GM19099 (cell line): ENCODE measurements around the gene MAP3K15.

ENCODE experiments used
- POLR2A ChIP-seq: IDR thresholded peaks from 3 replicates; pipeline ENCODE4 v1.6.1; 2011; ENCODE audit warnings: low read depth; ENCODE audit not compliant: insufficient read length; ENCODE audit errors: extremely low read depth

The MAP3K15 gene

DNA sequence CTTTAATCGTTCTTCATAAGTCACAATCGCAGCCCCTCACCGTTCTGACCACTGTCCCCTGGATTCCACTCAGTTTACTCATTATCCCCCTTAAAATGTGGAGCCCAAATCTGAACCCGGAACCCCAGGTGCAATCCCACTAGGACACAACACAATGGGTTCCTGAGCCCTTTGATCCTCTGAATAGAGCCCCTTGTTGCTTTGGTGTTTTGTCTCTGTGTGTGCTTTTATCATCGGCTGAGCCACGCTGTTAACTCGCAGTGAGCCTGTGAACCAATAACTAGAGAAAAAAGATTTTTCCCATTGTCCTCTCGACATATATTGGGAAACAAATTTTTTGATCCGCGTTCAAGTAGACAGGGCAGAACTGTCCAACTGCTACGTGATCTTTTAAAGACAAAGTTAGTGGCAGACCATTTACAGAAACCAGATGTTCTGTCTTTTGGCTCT is 172.2 kb downstream of the MAP3K15 start:
- TF ChIP-seq POLR2A: no peak

DNA sequence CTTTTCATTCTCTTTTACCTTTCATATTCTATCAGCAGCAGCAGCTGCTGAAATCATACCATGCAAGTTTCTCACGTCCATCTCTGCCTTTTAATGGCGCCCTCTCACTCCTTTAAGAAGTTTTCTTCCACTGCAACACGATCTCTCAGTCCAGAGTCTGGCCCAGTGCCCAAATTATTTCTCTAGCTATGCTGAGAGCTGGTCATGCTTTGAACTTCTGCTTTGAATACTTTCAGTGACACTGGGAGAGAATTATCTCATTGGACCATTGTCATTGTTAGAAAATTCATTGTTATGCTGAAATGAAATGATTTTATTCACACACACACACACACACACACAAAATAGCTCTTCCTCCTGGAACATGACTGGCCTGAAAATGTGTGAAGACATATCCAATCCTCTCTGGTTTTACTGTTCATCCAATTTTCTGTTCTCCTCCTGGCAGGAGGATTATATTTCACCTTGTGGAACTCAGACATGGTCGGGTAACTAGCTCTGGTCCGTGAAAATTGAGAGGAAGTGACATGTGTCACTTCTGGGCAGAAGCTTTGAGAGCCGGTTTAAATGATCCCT is 172.9 kb downstream of the MAP3K15 start:
- TF ChIP-seq POLR2A: no peak

DNA sequence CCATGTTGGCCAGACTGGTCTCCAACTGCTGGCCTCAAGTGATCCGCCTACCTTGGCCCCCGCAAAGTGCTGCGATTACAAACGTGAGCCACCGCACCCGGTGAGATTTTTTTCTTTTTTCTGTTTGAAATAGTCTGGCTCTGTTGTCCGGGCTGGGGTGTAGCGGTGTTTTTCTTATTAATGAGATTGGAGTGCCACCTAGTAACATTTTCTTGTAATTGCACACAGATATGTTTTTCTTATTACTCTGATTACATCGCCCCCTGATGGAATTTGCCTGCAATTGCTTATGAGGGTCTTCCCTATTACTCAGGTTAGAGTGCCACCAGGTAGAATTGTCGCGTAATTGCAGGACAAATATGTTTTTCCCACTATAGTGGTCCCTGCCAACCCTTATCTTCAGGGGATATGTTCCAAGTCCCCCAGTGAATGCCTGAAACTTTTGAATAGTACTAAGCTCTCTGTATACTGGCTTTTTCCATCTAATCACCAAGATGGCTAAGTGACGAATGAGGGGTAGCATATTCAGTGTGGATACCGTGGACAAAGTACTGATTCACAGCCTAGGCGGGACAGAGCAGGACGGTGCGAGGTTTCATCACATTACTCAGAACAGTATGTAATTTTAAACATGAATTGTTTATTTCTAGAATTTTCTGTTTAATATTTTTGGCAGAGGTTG is 180.2 kb downstream of the MAP3K15 start:
- TF ChIP-seq POLR2A: no peak

DNA sequence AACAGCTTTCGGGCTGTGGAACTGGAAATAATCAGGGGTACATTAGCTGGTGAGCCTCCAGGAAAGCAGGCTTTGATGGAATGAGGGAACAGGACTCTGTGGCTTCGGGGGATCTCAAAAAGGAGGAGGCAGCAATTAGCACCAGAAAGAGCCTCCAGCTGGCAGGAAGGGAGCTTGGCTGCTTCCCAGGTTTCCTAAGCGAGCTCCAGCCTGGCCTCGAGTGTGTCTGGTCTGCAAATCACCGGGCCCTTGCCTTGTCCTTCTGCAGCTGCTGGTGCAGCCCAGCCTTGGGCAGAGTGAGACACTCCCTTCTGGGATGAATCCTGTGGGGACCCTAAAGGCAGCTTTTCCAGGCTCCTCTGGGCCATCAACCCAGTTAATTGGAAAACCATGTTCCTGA is 182.3 kb downstream of the MAP3K15 start:
- no peak for TF ChIP-seq POLR2A

DNA sequence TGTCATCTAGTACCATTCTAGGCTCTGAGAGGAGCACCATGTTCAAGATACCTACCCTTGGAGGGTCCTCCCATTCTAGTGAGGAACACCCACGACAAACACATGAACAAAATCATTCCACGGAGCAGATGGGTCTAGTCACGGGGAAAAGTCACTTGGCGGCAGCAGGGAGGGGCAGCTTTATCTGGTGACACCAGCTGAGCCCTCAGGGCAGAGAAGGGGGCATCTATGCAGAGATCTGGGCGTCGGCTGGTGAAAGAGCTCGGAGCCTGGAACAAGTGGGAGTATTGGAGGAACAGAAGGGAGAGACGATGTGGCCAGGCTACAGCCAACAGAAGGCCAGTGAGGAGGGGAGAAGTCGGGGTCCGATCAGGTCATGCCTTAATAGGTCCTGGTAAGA is 183.5 kb downstream of the MAP3K15 start:
- no peak for TF ChIP-seq POLR2A

DNA sequence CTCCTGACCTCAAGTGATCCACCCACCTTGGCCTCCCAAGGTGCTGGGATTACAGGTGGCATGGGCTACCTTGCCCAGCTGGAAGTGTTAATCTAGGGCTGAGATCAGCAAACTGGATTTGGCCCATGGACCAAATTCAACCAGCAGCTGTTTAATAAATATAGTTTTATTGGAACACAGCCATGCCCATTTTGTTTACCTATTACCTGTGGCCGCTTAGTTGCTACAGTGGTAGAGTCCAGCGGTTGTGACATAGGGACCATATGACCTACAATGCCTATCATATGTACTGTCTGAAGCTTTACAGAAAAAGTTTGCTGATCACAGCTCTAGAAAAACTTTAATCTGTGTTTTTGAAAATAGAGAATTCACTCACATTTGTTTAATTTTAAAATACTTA is 188.7 kb downstream of the MAP3K15 start:
- no peak for TF ChIP-seq POLR2A
